Heart left ventricle (tissue), 13 donors: ENCODE measurements around the gene CRYM.

Experiments used
- CTCF ChIP-seq, 12 donors: fragments of 200-600 bp; sonication (generic) in 4 of 12; IDR thresholded peaks; one replicate each; pipeline versions ENCODE4 v1.5.0 to v1.8.0; 2018 to 2022; ENCODE audit warnings: antibody characterized with exemption in 12 of 12, mild to moderate bottlenecking in 5 of 12
- POLR2A ChIP-seq, 2 donors: fragments of 450-650 bp; IDR thresholded peaks; one replicate each; pipeline ENCODE4 v1.6.1; 2017; ENCODE audit warnings: antibody characterized with exemption in 2 of 2, mild to moderate bottlenecking in 2 of 2, moderate library complexity in 2 of 2
- donor health status: ischemic (EF 13 %, LVEDD 7.1; RV severe dilation, severe dysfunction).
- donor health status: DM: no; HTN: yes; CAD: no.
- donor health status: DM: no; HTN: no; CAD: no.
- donor health status: ischemic (EF 25% LVEDD 6.9; RV normal size, moderate dysfunction).
- donor health status: ischemic (EF 25% LVEDD 5.7; RV mildly dilated, moderate dysfunction).
- donor health status: ischemic (EF 35%, LVEDD 5.7; RV mildly dilated, moderate dysfunction).
- donor health status: nonischemic (EF 11% LVEDD 7.7; RV severe dilation, severe dysfunction).
- donor health status: DM: yes; HTN: yes; CAD: no.
- donor health status: PGD.
- donor health status: ischemic (EF 29% LVEDD 5.4; RV normal size, mild dysfunction).
- donor health status: nonischemic (EF 23%, LVEDD 6.1; RV moderate dilation, normal function).

DNA sequence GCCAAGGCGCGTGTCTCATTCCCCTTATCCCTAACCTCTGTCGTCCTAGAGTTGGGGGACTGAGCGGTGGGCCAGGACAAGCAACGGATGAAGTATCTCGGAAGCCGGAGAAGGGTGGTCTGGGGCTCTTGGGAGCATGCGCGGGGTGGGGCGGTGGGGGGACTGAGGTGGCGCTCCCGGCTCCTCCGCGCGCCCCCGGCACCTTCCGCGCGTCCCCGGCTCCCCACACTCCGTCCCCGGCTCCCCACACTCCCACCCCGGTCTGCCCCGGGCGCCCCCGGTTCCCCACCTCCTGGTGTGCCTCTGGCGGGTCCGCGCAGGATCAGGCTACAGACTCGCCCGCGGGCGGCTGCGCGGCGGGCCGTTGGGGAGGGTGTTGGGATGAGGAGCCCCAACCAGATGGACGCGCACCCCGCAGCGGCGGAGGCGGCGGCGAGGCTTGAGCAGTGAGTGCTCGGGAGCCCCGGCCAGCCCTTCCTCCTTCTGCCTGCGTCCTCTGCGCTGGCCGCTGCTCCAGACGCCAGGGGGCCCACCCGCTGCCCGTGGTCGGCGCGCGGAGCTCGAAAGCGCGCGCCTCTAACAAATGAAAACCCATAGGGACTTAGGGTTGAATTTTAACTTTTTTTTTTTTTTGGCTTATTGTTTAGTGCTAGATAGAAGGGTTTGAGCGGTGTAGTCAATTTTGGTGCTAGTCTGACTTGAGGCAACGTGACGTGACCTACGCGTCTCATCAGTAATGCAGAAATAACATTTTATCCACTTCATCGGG is 5.6 kb upstream of the CRYM start:
- peak; percentile 33 to 76 (median 46) for TF ChIP-seq CTCF (IDR thresholded peaks at IDR 0.05)
- TF ChIP-seq POLR2A (IDR thresholded peaks at IDR 0.05): no peak
